Measurements from ENCODE around the gene PBOV1. TPM values are rescaled to one million over a fixed set of nuclear protein-coding genes. Genes with fewer than 3 reads are reported as not detected.

Gene PBOV1
- total RNA-seq, 1 experiment from 2014 or later = not detected

DNA sequence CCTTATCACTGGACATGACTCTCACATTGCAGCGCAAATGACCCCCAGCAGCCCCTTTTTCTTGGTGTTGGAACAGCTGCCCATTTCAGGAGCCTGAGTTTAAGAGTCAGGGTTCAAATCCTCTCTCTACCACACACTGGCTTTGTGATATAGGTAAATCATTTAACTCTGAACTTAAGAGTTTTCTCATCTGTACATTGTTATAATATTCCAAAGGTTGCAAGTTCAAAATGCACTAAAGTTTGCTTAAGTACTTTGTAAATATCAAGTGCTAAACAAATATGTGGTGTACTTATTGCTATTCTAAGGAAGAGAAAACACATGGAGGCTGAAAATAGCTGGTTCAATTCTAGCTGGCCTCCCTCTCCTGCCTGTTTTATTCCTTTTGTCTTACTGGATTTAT is 39.3 kb upstream of the PBOV1 start:
- no peaks in the 10 kb centered on the region for H3K36me3 ChIP-seq (ENCODE audit: control insufficient read depth in 1 of 2, insufficient read depth in 2 of 2, low read length in 2 of 2)
- no peak overlapping the region for H3K27ac ChIP-seq (ENCODE audit: low read depth, low read length)
- no peak overlapping the region for H2AFZ ChIP-seq (ENCODE audit: low read depth, low read length, poor library complexity, severe bottlenecking)
- ATAC-seq (no peak), DNase-seq (ENCODE audit: low read depth, low spot score) (no peak)
- RAD21 ChIA-PET (ENCODE audit: low non-redundant PET in 1 of 2, low total read pairs in 2 of 2, uncharacterized antibody in 2 of 2, unreplicated experiment in 2 of 2) = no interaction called here
- POLR2A ChIA-PET = no interaction called here
- H3K9me3 ChIP-seq (ENCODE audit: control insufficient read depth in 1 of 2, insufficient read depth in 1 of 2, low read depth in 1 of 2, low read length in 2 of 2) = no peaks in the 10 kb centered on the region
- no peaks in the 10 kb centered on the region for H4K20me1 ChIP-seq (ENCODE audit: insufficient read depth)
- no peaks in the 10 kb centered on the region for H3K9me2 ChIP-seq (ENCODE audit: insufficient read depth)
- CTCF ChIA-PET = no interaction called here
- no peak overlapping the region for H3K9ac ChIP-seq (ENCODE audit: low read length)
- no TSS peak for BruUV-seq (replicated peaks)
- intact Hi-C loops (cut with micrococcal nuclease) = no loop called here
- H3K4me2 ChIP-seq (ENCODE audit: low read length) = no peak overlapping the region
- no peaks in the 10 kb centered on the region for H3K79me2 ChIP-seq (ENCODE audit: insufficient read depth, low read length)
- no peaks in the 10 kb centered on the region for H3K27me3 ChIP-seq (ENCODE audit: insufficient read depth, low read length)
- no peak for TF ChIP-seq SIN3A (IDR thresholded peaks at IDR 0.05; ENCODE audit: low read depth)
- TF ChIP-seq SP1 (IDR thresholded peaks at IDR 0.05; ENCODE audit: low read depth) = no peak
- no peak for TF ChIP-seq EZH2phosphoT487 (IDR thresholded peaks at IDR 0.05; ENCODE audit: borderline replicate concordance)
- TF ChIP-seq TCF7L2 (IDR thresholded peaks at IDR 0.05; ENCODE audit: borderline replicate concordance, extremely low read depth, insufficient read depth, insufficient read length) = no peak
- TF ChIP-seq ZFX (IDR thresholded peaks at IDR 0.05) = no peak
- no peak for TF ChIP-seq POLR2AphosphoS5 (IDR thresholded peaks at IDR 0.05; ENCODE audit: low read depth, low read length)
- no peak for TF ChIP-seq ELF1 (IDR thresholded peaks at IDR 0.05; ENCODE audit: borderline replicate concordance, low read depth)
- TF ChIP-seq, protein P1, sequence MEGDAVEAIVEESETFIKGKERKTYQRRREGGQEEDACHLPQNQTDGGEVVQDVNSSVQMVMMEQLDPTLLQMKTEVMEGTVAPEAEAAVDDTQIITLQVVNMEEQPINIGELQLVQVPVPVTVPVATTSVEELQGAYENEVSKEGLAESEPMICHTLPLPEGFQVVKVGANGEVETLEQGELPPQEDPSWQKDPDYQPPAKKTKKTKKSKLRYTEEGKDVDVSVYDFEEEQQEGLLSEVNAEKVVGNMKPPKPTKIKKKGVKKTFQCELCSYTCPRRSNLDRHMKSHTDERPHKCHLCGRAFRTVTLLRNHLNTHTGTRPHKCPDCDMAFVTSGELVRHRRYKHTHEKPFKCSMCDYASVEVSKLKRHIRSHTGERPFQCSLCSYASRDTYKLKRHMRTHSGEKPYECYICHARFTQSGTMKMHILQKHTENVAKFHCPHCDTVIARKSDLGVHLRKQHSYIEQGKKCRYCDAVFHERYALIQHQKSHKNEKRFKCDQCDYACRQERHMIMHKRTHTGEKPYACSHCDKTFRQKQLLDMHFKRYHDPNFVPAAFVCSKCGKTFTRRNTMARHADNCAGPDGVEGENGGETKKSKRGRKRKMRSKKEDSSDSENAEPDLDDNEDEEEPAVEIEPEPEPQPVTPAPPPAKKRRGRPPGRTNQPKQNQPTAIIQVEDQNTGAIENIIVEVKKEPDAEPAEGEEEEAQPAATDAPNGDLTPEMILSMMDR (IDR thresholded peaks at IDR 0.05 in 2 of 3, conservative IDR thresholded peaks at IDR 0.05 in 1 of 3; ENCODE audit: borderline replicate concordance in 1 of 3, insufficient read depth in 1 of 3, low read depth in 2 of 3, low read length in 2 of 3) = no peak
- TF ChIP-seq RAD21 (IDR thresholded peaks at IDR 0.05; ENCODE audit: low read depth) = no peak
- no peak overlapping the region for H3K4me3 ChIP-seq (replicated peaks in 1 of 2; ENCODE audit: low read depth in 1 of 2, low read length in 2 of 2)
- H3K4me1 ChIP-seq (ENCODE audit: control insufficient read depth in 1 of 2, insufficient read depth in 2 of 2, low read length in 2 of 2) = no peaks in the 10 kb centered on the region

DNA sequence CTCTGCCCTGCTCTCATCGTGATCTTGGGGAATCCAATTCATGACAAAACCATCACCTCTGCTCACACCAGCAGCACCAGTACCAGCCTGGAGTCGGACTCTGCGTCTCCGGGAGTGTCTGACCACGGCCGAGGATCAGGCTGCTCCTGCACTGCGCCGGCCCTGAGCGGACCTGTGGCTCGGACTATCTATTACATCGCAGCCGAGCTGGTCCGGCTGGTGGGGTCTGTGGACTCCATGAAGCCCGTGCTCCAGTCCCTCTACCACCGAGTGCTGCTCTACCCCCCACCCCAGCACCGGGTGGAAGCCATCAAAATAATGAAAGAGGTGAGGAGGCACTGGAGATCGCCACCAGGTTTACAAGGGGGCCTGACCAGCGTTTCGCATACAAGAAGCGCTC is 37.2 kb upstream of the PBOV1 start:
- Histone ChIP-seq H3K27me3 (ENCODE audit: insufficient read depth, low read length) (no peaks in the 10 kb centered on the region), H2AFZ (ENCODE audit: low read depth, low read length, poor library complexity, severe bottlenecking) (no peak overlapping the region), H3K36me3 (ENCODE audit: control insufficient read depth in 1 of 2, insufficient read depth in 2 of 2, low read length in 2 of 2) (no peaks in the 10 kb centered on the region), H3K9me2 (ENCODE audit: insufficient read depth) (no peaks in the 10 kb centered on the region), H3K4me3 (replicated peaks in 1 of 2; ENCODE audit: low read depth in 1 of 2, low read length in 2 of 2) (no peak overlapping the region), H3K4me2 (ENCODE audit: low read length) (no peak overlapping the region), H3K9me3 (ENCODE audit: control insufficient read depth in 1 of 2, insufficient read depth in 1 of 2, low read depth in 1 of 2, low read length in 2 of 2) (no peaks in the 10 kb centered on the region), H3K9ac (ENCODE audit: low read length) (no peak overlapping the region), H3K27ac (ENCODE audit: low read depth, low read length) (no peak overlapping the region), H3K79me2 (ENCODE audit: insufficient read depth, low read length) (no peaks in the 10 kb centered on the region), H3K4me1 (ENCODE audit: control insufficient read depth in 1 of 2, insufficient read depth in 2 of 2, low read length in 2 of 2) (no peaks in the 10 kb centered on the region), H4K20me1 (ENCODE audit: insufficient read depth) (no peaks in the 10 kb centered on the region)
- RAD21 ChIA-PET (ENCODE audit: low non-redundant PET in 1 of 2, low total read pairs in 2 of 2, uncharacterized antibody in 2 of 2, unreplicated experiment in 2 of 2) = no interaction called here
- intact Hi-C loops (cut with micrococcal nuclease) = no loop called here
- no TSS peak for BruUV-seq (replicated peaks)
- DNase-seq (ENCODE audit: low read depth, low spot score) = no peak
- CTCF ChIA-PET = no interaction called here
- POLR2A ChIA-PET = no interaction called here
- no peak for ATAC-seq
- TF ChIP-seq SP1 (IDR thresholded peaks at IDR 0.05; ENCODE audit: low read depth) = no peak
- TF ChIP-seq, protein P2, sequence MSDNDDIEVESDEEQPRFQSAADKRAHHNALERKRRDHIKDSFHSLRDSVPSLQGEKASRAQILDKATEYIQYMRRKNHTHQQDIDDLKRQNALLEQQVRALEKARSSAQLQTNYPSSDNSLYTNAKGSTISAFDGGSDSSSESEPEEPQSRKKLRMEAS (IDR thresholded peaks at IDR 0.05) = no peak
- no peak for TF ChIP-seq POLR2A (IDR thresholded peaks at IDR 0.05; ENCODE audit: borderline replicate concordance, extremely low read depth, insufficient read depth, insufficient read length)
- TF ChIP-seq ZNF274 (IDR thresholded peaks at IDR 0.05; ENCODE audit: low read depth, low read length) = no peak
- TF ChIP-seq, protein P1 (IDR thresholded peaks at IDR 0.05 in 2 of 3, conservative IDR thresholded peaks at IDR 0.05 in 1 of 3; ENCODE audit: borderline replicate concordance in 1 of 3, insufficient read depth in 1 of 3, low read depth in 2 of 3, low read length in 2 of 3) = no peak
- no peak for TF ChIP-seq POLR2AphosphoS5 (IDR thresholded peaks at IDR 0.05; ENCODE audit: low read depth, low read length)
- TF ChIP-seq, protein P3, sequence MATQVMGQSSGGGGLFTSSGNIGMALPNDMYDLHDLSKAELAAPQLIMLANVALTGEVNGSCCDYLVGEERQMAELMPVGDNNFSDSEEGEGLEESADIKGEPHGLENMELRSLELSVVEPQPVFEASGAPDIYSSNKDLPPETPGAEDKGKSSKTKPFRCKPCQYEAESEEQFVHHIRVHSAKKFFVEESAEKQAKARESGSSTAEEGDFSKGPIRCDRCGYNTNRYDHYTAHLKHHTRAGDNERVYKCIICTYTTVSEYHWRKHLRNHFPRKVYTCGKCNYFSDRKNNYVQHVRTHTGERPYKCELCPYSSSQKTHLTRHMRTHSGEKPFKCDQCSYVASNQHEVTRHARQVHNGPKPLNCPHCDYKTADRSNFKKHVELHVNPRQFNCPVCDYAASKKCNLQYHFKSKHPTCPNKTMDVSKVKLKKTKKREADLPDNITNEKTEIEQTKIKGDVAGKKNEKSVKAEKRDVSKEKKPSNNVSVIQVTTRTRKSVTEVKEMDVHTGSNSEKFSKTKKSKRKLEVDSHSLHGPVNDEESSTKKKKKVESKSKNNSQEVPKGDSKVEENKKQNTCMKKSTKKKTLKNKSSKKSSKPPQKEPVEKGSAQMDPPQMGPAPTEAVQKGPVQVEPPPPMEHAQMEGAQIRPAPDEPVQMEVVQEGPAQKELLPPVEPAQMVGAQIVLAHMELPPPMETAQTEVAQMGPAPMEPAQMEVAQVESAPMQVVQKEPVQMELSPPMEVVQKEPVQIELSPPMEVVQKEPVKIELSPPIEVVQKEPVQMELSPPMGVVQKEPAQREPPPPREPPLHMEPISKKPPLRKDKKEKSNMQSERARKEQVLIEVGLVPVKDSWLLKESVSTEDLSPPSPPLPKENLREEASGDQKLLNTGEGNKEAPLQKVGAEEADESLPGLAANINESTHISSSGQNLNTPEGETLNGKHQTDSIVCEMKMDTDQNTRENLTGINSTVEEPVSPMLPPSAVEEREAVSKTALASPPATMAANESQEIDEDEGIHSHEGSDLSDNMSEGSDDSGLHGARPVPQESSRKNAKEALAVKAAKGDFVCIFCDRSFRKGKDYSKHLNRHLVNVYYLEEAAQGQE (IDR thresholded peaks at IDR 0.05; ENCODE audit: low read depth) = no peak
